HepG2 (cell line): ENCODE results near the gene GRIN3A. TPM values are rescaled to one million over a fixed set of nuclear protein-coding genes. Genes with fewer than 3 reads are reported as not detected.

Experiments used
- ATAC-seq: fragments of 200-7000 bp; cut with Tn5 transposase; 3 replicates; pipeline ENCODE4 v1.9.1; 2020; ENCODE audit warnings: mild to moderate bottlenecking, moderate library complexity
- BruUV-seq: library from RNA; stranded (reverse); fragments of 400-500 nt; replicated peaks from 2 replicates; lab custom pipeline; 2021; lab: Mats Ljungman, UMichigan
- CTCF ChIA-PET: fragments of 300-600 bp; formaldehyde crosslinking; extraction: SDS; loops from one replicate; lab custom pipeline; 2021; ENCODE audit warnings: low total read pairs, inconsistent platforms, low intra/inter-chr PET ratio; lab: Yijun Ruan, JAX
- POLR2A ChIA-PET: fragments of 350-600 bp; sonication (Branson Sonifier 250); formaldehyde crosslinking; loops from one replicate; lab custom pipeline; 2020; ENCODE audit warnings: antibody characterized with exemption, inconsistent platforms; lab: Yijun Ruan, JAX
- DNase-seq: peaks from one replicate; pipeline ENCODE4 v3.0.0-alpha.2; 2015; ENCODE audit warnings: low spot score
- FAIRE-seq: peaks from 3 replicates; lab custom pipeline; 2011; peaks lifted over from hg19 to GRCh38; lab: Jason Lieb, UNC
- H2AFZ ChIP-seq: one replicate; pipeline ENCODE4 v1.6.1; 2011; ENCODE audit warnings: low read length, inconsistent platforms
- H3K27ac ChIP-seq: fragments of 300-600 bp; 3 replicates; pipeline ENCODE4 v1.8.0; 2011; ENCODE audit warnings: mixed run types, mild to moderate bottlenecking, mixed read lengths, low read length, inconsistent platforms; ENCODE audit not compliant: insufficient read depth; ENCODE audit errors: extremely low read length
- H3K27me3 ChIP-seq, 2 experiments: fragments of 200-600 bp in 1 of 2; 2 replicates in 1 of 2; 3 replicates in 1 of 2; pipeline versions ENCODE4 v1.6.0 to v1.8.0; 2011; ENCODE audit warnings: low read length in 2 of 2, mild to moderate bottlenecking in 2 of 2, moderate library complexity in 2 of 2, inconsistent platforms in 1 of 2; ENCODE audit not compliant: insufficient read depth in 2 of 2, control insufficient read depth in 1 of 2
- H3K36me3 ChIP-seq, 2 experiments: fragments of 200-600 bp in 1 of 2; replicated peaks in 1 of 2; 2 replicates in 1 of 2; 3 replicates in 1 of 2; pipeline versions ENCODE4 v1.5.1 to v1.8.0; 2011; ENCODE audit warnings: low read length in 2 of 2, inconsistent platforms in 1 of 2; ENCODE audit not compliant: insufficient read depth in 2 of 2, control insufficient read depth in 1 of 2
- H3K4me1 ChIP-seq: 2 replicates; pipeline ENCODE4 v1.5.1; 2012; ENCODE audit warnings: low read length, inconsistent platforms; ENCODE audit not compliant: insufficient read depth
- H3K4me2 ChIP-seq: 2 replicates; pipeline ENCODE4 v1.6.0; 2011; ENCODE audit warnings: low read depth, low read length, inconsistent platforms
- H3K4me3 ChIP-seq, 3 experiments: fragments of 200-600 bp in 1 of 3; sonication (generic), shearing (Covaris generic) in 1 of 3; replicated peaks in 1 of 3; 2 replicates each; pipeline ENCODE4 v1.5.1; 2011 to 2016; ENCODE audit warnings: low read length in 3 of 3, inconsistent platforms in 2 of 3, low read depth in 2 of 3, mild to moderate bottlenecking in 2 of 3, control low read depth in 1 of 3, mixed read lengths in 1 of 3; ENCODE audit not compliant: insufficient read depth in 1 of 3
- H3K79me2 ChIP-seq: one replicate; pipeline ENCODE4 v1.6.1; 2011; ENCODE audit warnings: low read length, inconsistent platforms; ENCODE audit not compliant: insufficient read depth
- H3K9ac ChIP-seq: 2 replicates; pipeline ENCODE4 v1.6.0; 2011; ENCODE audit warnings: mild to moderate bottlenecking, low read depth, low read length, inconsistent platforms; ENCODE audit not compliant: insufficient read depth
- H3K9me3 ChIP-seq: 2 replicates; pipeline ENCODE4 v1.5.1; 2012; ENCODE audit warnings: mild to moderate bottlenecking, low read length
- H4K20me1 ChIP-seq: 2 replicates; pipeline ENCODE4 v1.6.0; 2011; ENCODE audit warnings: inconsistent platforms, mild to moderate bottlenecking, low read length, moderate library complexity; ENCODE audit not compliant: insufficient read depth
- ADNP ChIP-seq: sonication (generic); formaldehyde crosslinking; IDR thresholded peaks from 2 replicates; pipeline ENCODE4 v1.4.0; 2020; ENCODE audit warnings: missing genetic modification reagents
- AHR ChIP-seq: IDR thresholded peaks from 2 replicates; pipeline ENCODE4 v1.6.1; 2018; ENCODE audit warnings: missing genetic modification reagents, missing compliant biosample characterization
- IRF2 ChIP-seq: IDR thresholded peaks from 2 replicates; pipeline ENCODE4 v1.6.1; 2018; ENCODE audit warnings: missing genetic modification reagents, missing compliant biosample characterization
- NONO ChIP-seq, 2 experiments: fragments of 450-650 bp in 1 of 2; sonication (generic) in 1 of 2; formaldehyde crosslinking in 1 of 2; IDR thresholded peaks in 1 of 2; conservative IDR thresholded peaks in 1 of 2; 2 replicates each; pipeline versions ENCODE4 v1.6.1 to v1.8.0; 2017 to 2022; ENCODE audit warnings: mild to moderate bottlenecking in 1 of 2, missing genetic modification reagents in 1 of 2, moderate library complexity in 1 of 2
- SALL1 ChIP-seq: sonication (generic); formaldehyde crosslinking; IDR thresholded peaks from 2 replicates; pipeline ENCODE4 v1.8.0; 2022; ENCODE audit warnings: mild to moderate bottlenecking, missing genetic modification reagents
- ZNF224 ChIP-seq: sonication (generic); formaldehyde crosslinking; IDR thresholded peaks from 2 replicates; pipeline ENCODE4 v1.5.0; 2020; ENCODE audit warnings: mild to moderate bottlenecking, missing genetic modification reagents
- ZNF235 ChIP-seq: sonication (generic); formaldehyde crosslinking; IDR thresholded peaks from 2 replicates; pipeline ENCODE4 v1.8.1; 2023; ENCODE audit warnings: mild to moderate bottlenecking, missing genetic modification reagents, borderline replicate concordance
- ZNF792 ChIP-seq: IDR thresholded peaks from 2 replicates; pipeline ENCODE4 v1.6.1; 2016
- ZXDC ChIP-seq: sonication (generic); formaldehyde crosslinking; IDR thresholded peaks from 2 replicates; pipeline ENCODE4 v1.5.0; 2020; ENCODE audit warnings: mild to moderate bottlenecking, missing genetic modification reagents
- in situ Hi-C: cut with HindIII; loops from 2 replicates; pipeline ENCODE4 v1.10.0; 2017; ENCODE audit warnings: low pct_unique_long_range_greater_than_20kb; ENCODE audit not compliant: extremely low pct_ligation_motif_present
- intact Hi-C: fragments of 100-400 bp; cut with micrococcal nuclease; formaldehyde crosslinking; loops from one replicate; pipeline ENCODE4 v1.10.0; 2022; ENCODE audit not compliant: unreplicated experiment
- polyA plus RNA-seq, 8 experiments: library from polyadenylated mRNA; depleted of rRNA in 3 of 8; stranded (reverse) in 7 of 8; unstranded in 1 of 8; fragments of >200 nt; fragmentation: Illumina TruSeq in 4 of 8; extraction: Trizol in 4 of 8; gene quantifications; 2 replicates each; pipeline versions ENCODE4 v1.2.1 to v1.2.3, GENCODE V29; 2011 to 2016; ENCODE audit warnings: low read depth in 4 of 8, missing spikeins in 1 of 8, mixed read lengths in 1 of 8; ENCODE audit not compliant: insufficient read depth in 1 of 8
- total RNA-seq, 5 experiments: library from RNA; depleted of rRNA; stranded (reverse); fragments of >200 nt; fragmentation: Illumina TruSeq; extraction: Trizol; gene quantifications; 2 replicates each; pipeline ENCODE4 v1.2.3, GENCODE V29; 2016; ENCODE audit warnings: low read depth in 1 of 5

The GRIN3A gene
- total and polyA plus RNA-seq, 2 of the 13 experiments (the other 11 are each of a cell fraction or from before 2014, with no cell fraction given), result not detected

- FAIRE-seq, result no peak
- no peak overlapping the region for H3K4me3 ChIP-seq
- intact Hi-C loops (no loop called here), in situ Hi-C loops (no loop called here)
- ChIA-PET CTCF (no interaction called here), POLR2A (no interaction called here)
- H4K20me1 ChIP-seq, result no peaks in the 10 kb centered on the region
- BruUV-seq, result no TSS peak
- H3K27me3 ChIP-seq, result no peaks in the 10 kb centered on the region
- no peaks in the 10 kb centered on the region for H3K4me1 ChIP-seq
- no peaks in the 10 kb centered on the region for H3K36me3 ChIP-seq
- DNase-seq, result no peak
- no peak for TF ChIP-seq ADNP
- TF ChIP-seq SALL1 (CRISPR knock-in tag), result no peak
- TF ChIP-seq AHR (CRISPR knock-in tag), result no peak
- TF ChIP-seq ZNF235, result no peak
- no peak for TF ChIP-seq ZNF792 (CRISPR knock-in tag)
- no peak for TF ChIP-seq IRF2
- no peak for TF ChIP-seq ZXDC (CRISPR knock-in tag)
- no peak for TF ChIP-seq ZNF224 (CRISPR knock-in tag)
- TF ChIP-seq NONO (IDR thresholded peaks at IDR 0.05), result no peak
- TF ChIP-seq NONO (CRISPR knock-in tag; conservative IDR thresholded peaks at IDR 0.05), result no peak
- no peak overlapping the region for H2AFZ ChIP-seq
- no peak overlapping the region for H3K9ac ChIP-seq
- no peak overlapping the region for H3K27ac ChIP-seq
- no peaks in the 10 kb centered on the region for H3K79me2 ChIP-seq
- no peaks in the 10 kb centered on the region for H3K9me3 ChIP-seq
- ATAC-seq, result no peak
- no peak overlapping the region for H3K4me2 ChIP-seq
Measured at GRCh38 chr9:101668421-101668820, 70.0 kb downstream of the GRIN3A start.
